HG02623 (cell line): ENCODE results near the gene SLX4IP.

ENCODE experiments used
- ATAC-seq: cut with Tn5 transposase; IDR thresholded peaks from one replicate; pipeline ENCODE4 v1.9.1; 2021; ENCODE audit warnings: moderate library complexity; ENCODE audit not compliant: unreplicated experiment

The SLX4IP gene

DNA sequence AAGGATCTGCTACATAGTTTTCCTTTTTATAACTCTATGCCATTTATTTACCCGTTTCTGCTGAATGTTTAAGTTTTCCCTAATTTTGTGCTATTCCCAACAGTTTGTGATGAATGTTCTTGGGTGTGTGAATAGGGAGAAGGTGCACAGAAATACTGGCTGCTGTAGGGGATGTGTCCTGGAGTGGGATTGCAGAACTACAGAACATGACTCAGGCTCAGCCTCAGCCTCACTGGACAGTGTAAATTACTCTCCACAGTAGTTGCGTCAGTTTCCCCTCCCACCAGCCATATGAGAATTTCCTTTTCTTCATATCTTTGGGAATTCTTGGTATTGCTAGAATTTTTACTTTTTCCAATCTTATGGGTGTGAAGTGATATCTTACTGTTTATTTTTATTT, 57.0 kb downstream of the SLX4IP start:
- ATAC-seq, result no peak

DNA sequence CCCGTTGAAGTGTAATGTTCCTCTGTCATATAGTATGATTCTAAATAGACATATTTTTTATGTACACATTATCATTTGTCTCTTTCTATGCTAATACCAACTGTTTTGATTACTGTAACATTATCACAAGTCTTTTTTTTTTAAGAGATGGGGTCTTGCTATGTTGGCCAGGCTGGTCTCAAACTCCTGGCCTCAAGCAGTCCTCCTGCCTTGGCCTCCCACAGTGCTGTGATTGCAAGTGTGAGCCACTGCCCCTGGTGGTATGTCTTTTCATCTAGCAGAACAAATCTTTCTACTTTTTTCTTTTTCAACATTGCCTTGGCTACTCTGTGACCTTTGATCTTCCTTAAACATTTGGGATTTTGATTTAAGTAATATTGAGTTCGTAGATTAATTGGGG, 57.7 kb downstream of the SLX4IP start:
- ATAC-seq, result no peak

DNA sequence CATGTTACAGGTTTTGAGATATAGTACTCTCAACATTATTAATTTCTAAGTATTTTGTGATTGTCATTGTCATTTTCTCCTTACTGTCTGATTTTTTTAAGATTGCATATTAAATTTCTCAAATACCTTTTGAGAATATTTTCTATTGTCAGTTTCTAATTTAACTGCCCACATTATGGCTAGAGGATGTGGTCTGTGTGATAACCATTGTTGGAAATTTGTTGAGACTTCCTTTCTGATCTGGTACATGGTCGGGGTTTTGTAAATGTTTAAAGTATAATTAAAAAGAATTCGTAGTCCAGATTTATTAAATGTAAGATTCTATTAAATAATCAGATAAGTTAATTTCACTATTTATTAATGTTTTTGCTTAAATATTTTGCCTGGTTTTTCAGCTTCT, 60.1 kb downstream of the SLX4IP start:
- no peak for ATAC-seq

- ATAC-seq, result no peak
Measured at GRCh38 chr20:10496465-10496864, 61.4 kb downstream of the SLX4IP start.

DNA sequence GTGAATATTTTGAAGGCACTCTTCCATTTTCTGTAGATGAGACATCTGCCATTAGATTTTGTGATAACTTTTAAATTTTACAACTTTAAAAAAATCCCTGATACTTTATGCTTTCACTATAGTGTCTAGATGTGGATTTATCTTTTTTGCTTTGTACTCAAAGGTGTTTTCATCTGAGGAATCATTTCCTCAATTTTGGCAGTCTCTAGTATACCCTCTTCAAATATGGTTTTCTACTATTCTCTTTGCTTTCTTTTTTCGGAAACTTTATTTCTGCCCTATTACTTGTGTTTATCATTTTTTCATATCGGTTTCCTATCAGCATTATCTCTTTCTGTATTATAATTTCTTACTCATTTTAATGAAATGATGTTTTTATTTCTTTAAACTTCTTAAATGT, 62.2 kb downstream of the SLX4IP start:
- ATAC-seq, result no peak

GRCh38 chr20:10497791-10498190, 62.7 kb downstream of the SLX4IP start:
- ATAC-seq, result no peak

- no peak for ATAC-seq
Measured at GRCh38 chr20:10498200-10498599, 63.1 kb downstream of the SLX4IP start.

- ATAC-seq, result no peak
Measured at GRCh38 chr20:10501402-10501801, 66.3 kb downstream of the SLX4IP start.

DNA sequence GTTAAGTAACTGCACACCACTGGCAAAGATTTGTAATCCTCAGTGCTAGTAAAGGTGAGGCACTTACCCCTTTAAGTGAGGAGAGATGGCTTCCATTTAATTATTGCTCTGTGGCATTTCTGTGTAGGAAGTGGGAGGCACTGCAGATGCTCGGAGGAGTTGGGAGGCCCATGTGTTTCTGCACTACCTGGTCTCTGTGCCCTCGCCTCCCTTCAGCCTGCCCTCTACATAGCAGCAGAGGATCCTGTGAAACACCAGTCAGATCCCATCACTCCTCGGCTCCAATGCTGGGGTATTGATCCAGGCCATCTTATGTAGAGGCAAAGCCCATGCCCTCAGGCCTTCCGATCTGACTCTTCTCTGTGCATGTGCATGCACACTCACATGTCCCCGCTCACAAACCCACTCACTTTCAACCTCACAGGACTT, 67.0 kb downstream of the SLX4IP start:
- no peak for ATAC-seq

DNA sequence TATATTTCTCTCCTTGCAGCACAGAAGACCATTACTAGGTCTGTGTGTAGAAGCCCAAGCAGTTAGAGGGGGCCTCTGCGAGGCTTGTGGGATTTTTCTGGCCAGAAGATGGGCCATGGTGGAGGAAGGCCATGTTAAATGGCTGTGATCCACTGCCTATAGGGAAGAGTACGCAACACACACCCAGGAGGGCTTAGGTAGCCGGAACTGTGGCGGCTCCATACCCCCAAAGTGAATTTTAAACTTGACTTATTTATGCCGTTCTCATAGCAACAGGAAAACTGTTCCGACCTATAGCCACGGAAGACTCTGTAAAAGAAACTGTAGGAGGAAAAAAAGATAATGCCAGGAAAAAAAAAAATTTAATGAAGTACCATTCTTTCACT, 69.5 kb downstream of the SLX4IP start:
- ATAC-seq, result no peak

- no peak for ATAC-seq
Measured at GRCh38 chr20:10504994-10505730, 70.1 kb downstream of the SLX4IP start.

- no peak for ATAC-seq
Measured at GRCh38 chr20:10505827-10506226, 70.7 kb downstream of the SLX4IP start.

DNA sequence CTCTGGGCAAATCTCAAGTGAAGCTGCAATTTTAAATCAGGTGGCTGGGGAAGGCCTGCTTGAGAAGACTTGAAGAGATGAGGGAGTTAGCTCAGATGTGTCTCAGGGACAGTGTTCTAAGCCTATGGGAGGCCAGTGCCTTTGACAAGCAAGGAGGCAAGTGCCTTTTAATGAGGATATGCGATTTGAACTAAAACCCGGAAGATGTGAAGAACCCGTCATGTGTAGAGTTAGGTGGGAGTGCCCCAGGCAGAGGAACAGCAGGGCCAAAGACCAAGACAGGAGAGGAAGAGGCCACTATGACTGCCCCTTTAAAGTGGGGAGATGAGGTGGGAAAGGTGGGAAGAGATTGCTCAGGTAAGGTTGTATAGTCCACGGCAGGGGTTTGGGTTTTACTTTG, 71.9 kb downstream of the SLX4IP start:
- no peak for ATAC-seq

DNA sequence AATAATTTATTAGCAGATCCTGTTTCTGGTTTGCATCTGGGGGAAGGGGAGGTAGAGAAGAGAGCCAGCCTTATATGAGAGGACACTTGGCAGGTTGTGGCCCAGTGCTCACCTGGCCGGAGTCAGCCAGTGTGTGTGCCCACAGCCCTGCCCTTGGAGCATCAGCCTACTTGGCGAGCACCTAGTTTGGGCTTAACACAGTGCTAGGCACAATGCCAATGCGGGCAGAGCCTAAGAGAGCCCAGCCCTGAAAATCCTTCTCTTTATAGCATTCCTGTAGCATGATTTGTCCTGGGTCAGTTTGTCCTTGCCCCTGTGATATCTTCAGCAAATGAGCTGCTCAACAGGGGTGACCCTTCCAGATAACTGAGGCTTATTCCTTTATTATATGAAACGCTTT, 73.0 kb downstream of the SLX4IP start:
- no peak for ATAC-seq

GRCh38 chr20:10508468-10509251, 73.6 kb downstream of the SLX4IP start:
- ATAC-seq, result no peak

- no peak for ATAC-seq
Measured at GRCh38 chr20:10509376-10509775, 74.3 kb downstream of the SLX4IP start.

DNA sequence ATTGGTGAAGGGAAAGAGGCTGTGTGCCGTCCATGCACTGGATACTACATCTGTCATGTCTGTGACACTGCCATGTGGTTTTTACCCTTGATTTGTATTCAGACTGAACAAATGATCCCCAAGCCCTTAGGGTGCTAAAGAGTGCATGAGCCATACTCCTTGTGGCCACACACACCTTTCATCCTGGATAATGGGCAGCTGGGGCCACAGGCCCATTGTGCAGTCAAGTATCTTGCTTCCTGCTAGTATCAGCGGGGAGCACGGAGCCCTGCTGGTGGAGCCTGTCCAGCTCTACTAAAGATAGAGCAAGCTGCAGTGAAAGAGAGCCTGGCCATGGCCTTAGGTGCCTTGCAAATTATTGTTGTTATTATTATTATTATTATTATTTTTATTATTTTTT, 75.1 kb downstream of the SLX4IP start:
- no peak for ATAC-seq

- no peak for ATAC-seq
Measured at GRCh38 chr20:10511170-10511508, 76.0 kb downstream of the SLX4IP start.

- peak; percentile 99 for ATAC-seq
Measured at GRCh38 chr20:10511509-10512251, 76.6 kb downstream of the SLX4IP start.

- ATAC-seq, result no peak
Measured at GRCh38 chr20:10513061-10513460, 78.0 kb downstream of the SLX4IP start.

GRCh38 chr20:10513931-10514575, 78.9 kb downstream of the SLX4IP start:
- no peak for ATAC-seq
